HL-60 (cell line): Measurements from ENCODE around the gene PARD3.
A peak's percentile ranks its signal among the peaks of the same experiment; 100 is the strongest.

Experiments
- DNase-seq, 2 experiments: peaks; one replicate each; pipeline ENCODE4 v3.0.0-alpha.2; 2010 to 2020; ENCODE audit warnings: low read depth in 1 of 2, low spot score in 1 of 2
- H3K27ac ChIP-seq: fragments of 250-450 bp; sonication (Bioruptor Pico); replicated peaks from 2 replicates; pipeline ENCODE4 v1.5.1; 2020; ENCODE audit warnings: mild to moderate bottlenecking, moderate library complexity
- H3K27me3 ChIP-seq: fragments of 250-450 bp; sonication (Bioruptor Pico); 2 replicates; pipeline ENCODE4 v1.5.1; 2021; ENCODE audit warnings: mild to moderate bottlenecking, moderate library complexity; ENCODE audit not compliant: insufficient read depth, poor library complexity, severe bottlenecking
- H3K4me3 ChIP-seq: replicated peaks from 2 replicates; pipeline ENCODE4 v1.5.1; 2011; ENCODE audit warnings: mild to moderate bottlenecking, control low read depth, low read length; ENCODE audit not compliant: insufficient read depth
- GABPA ChIP-seq: IDR thresholded peaks from 2 replicates; pipeline ENCODE4 v1.6.1; 2012; ENCODE audit warnings: low read depth
- POLR2AphosphoS5 ChIP-seq: IDR thresholded peaks from 2 replicates; pipeline ENCODE4 v1.6.1; 2012; ENCODE audit warnings: low read depth
- SPI1 ChIP-seq: IDR thresholded peaks from 2 replicates; pipeline ENCODE4 v1.6.1; 2012; ENCODE audit warnings: low read depth, mild to moderate bottlenecking, borderline replicate concordance
- TF ChIP-seq, protein P1 (sequence below): IDR thresholded peaks from one replicate; pipeline ENCODE4 v1.5.1; 2011; ENCODE audit warnings: low read length, control low read depth, inconsistent platforms; ENCODE audit not compliant: insufficient read depth
- TF ChIP-seq, protein P2 (sequence below): IDR thresholded peaks from 2 replicates; pipeline ENCODE4 v1.6.1; 2012; ENCODE audit warnings: low read depth; ENCODE audit not compliant: insufficient replicate concordance

The PARD3 gene

GRCh38 chr10:34641913-34642558 is 173.1 kb downstream of the PARD3 start:
- DNase-seq, result no peak
- Histone ChIP-seq H3K27me3 (no peaks in the 10 kb centered on the region), H3K4me3 (no peak overlapping the region), H3K27ac (no peak overlapping the region)
- TF ChIP-seq, protein P1, sequence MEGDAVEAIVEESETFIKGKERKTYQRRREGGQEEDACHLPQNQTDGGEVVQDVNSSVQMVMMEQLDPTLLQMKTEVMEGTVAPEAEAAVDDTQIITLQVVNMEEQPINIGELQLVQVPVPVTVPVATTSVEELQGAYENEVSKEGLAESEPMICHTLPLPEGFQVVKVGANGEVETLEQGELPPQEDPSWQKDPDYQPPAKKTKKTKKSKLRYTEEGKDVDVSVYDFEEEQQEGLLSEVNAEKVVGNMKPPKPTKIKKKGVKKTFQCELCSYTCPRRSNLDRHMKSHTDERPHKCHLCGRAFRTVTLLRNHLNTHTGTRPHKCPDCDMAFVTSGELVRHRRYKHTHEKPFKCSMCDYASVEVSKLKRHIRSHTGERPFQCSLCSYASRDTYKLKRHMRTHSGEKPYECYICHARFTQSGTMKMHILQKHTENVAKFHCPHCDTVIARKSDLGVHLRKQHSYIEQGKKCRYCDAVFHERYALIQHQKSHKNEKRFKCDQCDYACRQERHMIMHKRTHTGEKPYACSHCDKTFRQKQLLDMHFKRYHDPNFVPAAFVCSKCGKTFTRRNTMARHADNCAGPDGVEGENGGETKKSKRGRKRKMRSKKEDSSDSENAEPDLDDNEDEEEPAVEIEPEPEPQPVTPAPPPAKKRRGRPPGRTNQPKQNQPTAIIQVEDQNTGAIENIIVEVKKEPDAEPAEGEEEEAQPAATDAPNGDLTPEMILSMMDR, result no peak
- TF ChIP-seq, protein P2, sequence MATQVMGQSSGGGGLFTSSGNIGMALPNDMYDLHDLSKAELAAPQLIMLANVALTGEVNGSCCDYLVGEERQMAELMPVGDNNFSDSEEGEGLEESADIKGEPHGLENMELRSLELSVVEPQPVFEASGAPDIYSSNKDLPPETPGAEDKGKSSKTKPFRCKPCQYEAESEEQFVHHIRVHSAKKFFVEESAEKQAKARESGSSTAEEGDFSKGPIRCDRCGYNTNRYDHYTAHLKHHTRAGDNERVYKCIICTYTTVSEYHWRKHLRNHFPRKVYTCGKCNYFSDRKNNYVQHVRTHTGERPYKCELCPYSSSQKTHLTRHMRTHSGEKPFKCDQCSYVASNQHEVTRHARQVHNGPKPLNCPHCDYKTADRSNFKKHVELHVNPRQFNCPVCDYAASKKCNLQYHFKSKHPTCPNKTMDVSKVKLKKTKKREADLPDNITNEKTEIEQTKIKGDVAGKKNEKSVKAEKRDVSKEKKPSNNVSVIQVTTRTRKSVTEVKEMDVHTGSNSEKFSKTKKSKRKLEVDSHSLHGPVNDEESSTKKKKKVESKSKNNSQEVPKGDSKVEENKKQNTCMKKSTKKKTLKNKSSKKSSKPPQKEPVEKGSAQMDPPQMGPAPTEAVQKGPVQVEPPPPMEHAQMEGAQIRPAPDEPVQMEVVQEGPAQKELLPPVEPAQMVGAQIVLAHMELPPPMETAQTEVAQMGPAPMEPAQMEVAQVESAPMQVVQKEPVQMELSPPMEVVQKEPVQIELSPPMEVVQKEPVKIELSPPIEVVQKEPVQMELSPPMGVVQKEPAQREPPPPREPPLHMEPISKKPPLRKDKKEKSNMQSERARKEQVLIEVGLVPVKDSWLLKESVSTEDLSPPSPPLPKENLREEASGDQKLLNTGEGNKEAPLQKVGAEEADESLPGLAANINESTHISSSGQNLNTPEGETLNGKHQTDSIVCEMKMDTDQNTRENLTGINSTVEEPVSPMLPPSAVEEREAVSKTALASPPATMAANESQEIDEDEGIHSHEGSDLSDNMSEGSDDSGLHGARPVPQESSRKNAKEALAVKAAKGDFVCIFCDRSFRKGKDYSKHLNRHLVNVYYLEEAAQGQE, result no peak
- TF ChIP-seq SPI1 (no peak), GABPA (no peak), POLR2AphosphoS5 (no peak)

DNA sequence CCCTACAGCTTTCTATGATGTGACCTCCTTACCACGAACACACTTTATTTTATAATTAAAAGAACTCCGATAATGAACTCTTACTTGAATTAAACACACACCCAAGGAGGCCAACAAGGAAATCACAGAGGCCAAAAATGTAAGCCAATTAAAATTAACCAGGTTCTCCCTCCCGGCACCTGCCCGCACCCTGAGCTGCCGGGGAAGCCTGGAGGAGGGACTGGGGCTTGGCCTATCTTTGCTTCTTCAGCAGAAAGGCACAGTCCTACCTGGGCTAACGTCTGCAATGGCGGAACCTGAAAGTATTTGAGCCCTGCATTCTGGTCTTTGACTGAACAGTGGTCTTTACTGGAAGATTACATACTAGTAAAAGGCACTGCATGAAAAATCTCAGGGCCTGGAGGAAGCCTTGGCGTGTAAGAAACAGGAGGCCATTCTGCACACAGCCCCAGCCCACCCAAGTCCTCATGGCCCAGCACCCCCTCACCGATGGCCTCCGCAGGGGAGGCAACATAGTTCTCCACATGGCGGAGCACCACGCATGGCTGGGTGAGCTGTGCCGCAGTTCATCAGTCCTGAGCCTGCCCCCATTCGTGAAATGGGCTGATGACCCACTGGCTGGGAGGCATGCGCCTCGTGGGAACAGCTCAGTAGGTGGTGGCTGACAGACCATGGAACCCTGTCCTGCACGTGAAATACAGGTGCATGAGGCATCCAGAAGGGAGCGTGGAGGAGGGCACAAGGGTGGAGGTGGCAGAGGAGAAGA is 173.8 kb downstream of the PARD3 start:
- no peak for DNase-seq
- no peaks in the 10 kb centered on the region for H3K27me3 ChIP-seq
- no peak overlapping the region for H3K4me3 ChIP-seq
- no peak overlapping the region for H3K27ac ChIP-seq
- no peak for TF ChIP-seq POLR2AphosphoS5
- TF ChIP-seq SPI1, result no peak
- TF ChIP-seq, protein P2, result no peak
- no peak for TF ChIP-seq GABPA
- TF ChIP-seq, protein P1, result no peak

- H3K27me3 ChIP-seq, result no peaks in the 10 kb centered on the region
- no peak overlapping the region for H3K4me3 ChIP-seq
- DNase-seq, result peak; percentile 25 to 67
Measured at GRCh38 chr10:34638406-34639054, 176.6 kb downstream of the PARD3 start.

More at GRCh38 chr10:34638406-34639054, 176.6 kb downstream of the PARD3 start:
- TF ChIP-seq, protein P1, result peak; percentile 57
- no peak for TF ChIP-seq POLR2AphosphoS5
- no peak overlapping the region for H3K27ac ChIP-seq
